NT2/D1 (cell line): Measurements from ENCODE around the gene RASL10B.

Experiments
- DNase-seq: peaks from one replicate; pipeline ENCODE4 v3.0.0-alpha.2; 2011; ENCODE audit warnings: low read depth, low spot score
- H3K27me3 ChIP-seq: 2 replicates; pipeline ENCODE4 v1.6.0; 2011; ENCODE audit warnings: mild to moderate bottlenecking; ENCODE audit not compliant: insufficient read length, insufficient read depth
- H3K36me3 ChIP-seq: 2 replicates; pipeline ENCODE4 v1.6.1; 2011; ENCODE audit warnings: mild to moderate bottlenecking, low read length, mixed read lengths; ENCODE audit not compliant: insufficient read depth, insufficient read length
- H3K4me1 ChIP-seq: 2 replicates; pipeline ENCODE4 v1.5.1; 2011; ENCODE audit not compliant: insufficient read depth, insufficient read length
- H3K4me3 ChIP-seq: 2 replicates; pipeline ENCODE4 v1.5.1; 2011; ENCODE audit warnings: low read depth; ENCODE audit not compliant: insufficient read length
- H3K9ac ChIP-seq: 2 replicates; pipeline ENCODE4 v1.6.0; 2011; ENCODE audit warnings: low read depth; ENCODE audit not compliant: insufficient read length
- H3K9me3 ChIP-seq: 2 replicates; pipeline ENCODE4 v1.5.1; 2011; ENCODE audit warnings: mild to moderate bottlenecking, low read length; ENCODE audit not compliant: insufficient read depth
- SUZ12 ChIP-seq: IDR thresholded peaks from 2 replicates; pipeline ENCODE4 v1.6.1; 2011; ENCODE audit not compliant: insufficient read length, insufficient read depth; ENCODE audit errors: extremely low read depth
- YY1 ChIP-seq: IDR thresholded peaks from 2 replicates; pipeline ENCODE4 v1.6.1; 2011; ENCODE audit not compliant: insufficient read length, insufficient read depth
- ZNF274 ChIP-seq: IDR thresholded peaks from 2 replicates; pipeline ENCODE4 v1.6.1; 2011; ENCODE audit warnings: mild to moderate bottlenecking, low read depth, low read length

Gene RASL10B

GRCh38 chr17:35744830-35745229 is 13.4 kb downstream of the RASL10B start:
- no peaks in the 10 kb centered on the region for H3K27me3 ChIP-seq
- no peak overlapping the region for H3K4me3 ChIP-seq
- TF ChIP-seq SUZ12 (no peak), ZNF274 (no peak), YY1 (no peak)
- peaks cover 9% of the 10 kb centered on the region for H3K4me1 ChIP-seq
- H3K36me3 ChIP-seq, result peaks cover 7% of the 10 kb centered on the region
- DNase-seq, result no peak
- H3K9ac ChIP-seq, result no peak overlapping the region
- no peaks in the 10 kb centered on the region for H3K9me3 ChIP-seq

DNA sequence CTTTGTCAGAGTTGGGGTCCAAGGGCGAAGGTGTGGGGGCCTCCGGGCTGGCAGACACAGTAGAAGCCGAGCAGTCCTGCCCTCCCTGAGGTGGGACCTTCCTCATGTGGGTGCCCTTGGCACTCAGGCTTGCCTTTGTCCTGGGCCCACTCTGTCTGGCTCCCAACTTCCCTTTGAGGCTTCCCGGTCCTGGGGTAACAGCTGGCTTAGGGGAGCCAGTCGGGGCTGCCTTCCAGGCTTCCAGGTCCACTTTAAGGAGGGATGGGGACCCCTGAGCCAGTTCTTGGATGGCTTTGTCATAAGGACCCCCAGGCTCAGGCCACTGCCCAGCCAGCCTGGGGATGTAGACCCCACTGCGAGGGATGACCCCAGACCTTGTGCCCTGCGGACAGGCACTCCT is 13.8 kb downstream of the RASL10B start:
- H3K9ac ChIP-seq, result no peak overlapping the region
- H3K4me1 ChIP-seq, result peaks cover 11% of the 10 kb centered on the region
- no peak for DNase-seq

DNA sequence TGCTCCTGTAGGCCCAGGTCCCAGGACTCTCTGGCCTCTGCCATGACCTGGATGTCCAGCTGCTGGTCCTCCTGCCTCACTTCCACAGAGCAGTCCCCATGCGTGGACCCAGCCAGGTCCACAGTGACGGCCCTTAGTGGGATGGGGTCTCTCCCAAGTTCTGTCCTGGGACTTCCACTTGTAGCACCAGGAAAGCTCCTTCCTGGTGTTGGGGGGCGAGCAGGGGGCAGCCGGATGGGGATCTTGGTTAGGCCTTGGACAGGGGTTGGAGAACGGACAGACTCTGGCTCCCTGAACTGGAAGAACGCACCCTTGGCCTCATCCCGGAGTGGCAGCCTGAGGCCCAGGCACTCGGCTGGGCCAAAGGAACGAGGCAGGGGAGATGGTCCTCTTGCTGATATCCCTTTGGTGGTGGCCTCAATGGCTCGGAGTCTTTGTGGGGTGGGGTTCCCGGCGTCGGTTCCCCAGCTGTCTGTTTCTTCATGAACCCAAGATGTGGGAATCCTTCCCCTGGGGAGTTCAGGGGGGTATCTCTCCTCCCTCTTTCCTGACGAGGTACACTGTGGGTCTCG is 14.4 kb downstream of the RASL10B start:
- no peaks in the 10 kb centered on the region for H3K27me3 ChIP-seq
- peaks cover 14% of the 10 kb centered on the region for H3K4me1 ChIP-seq
- H3K4me3 ChIP-seq, result no peak overlapping the region
- no peaks in the 10 kb centered on the region for H3K36me3 ChIP-seq
- no peak overlapping the region for H3K9ac ChIP-seq
- no peaks in the 10 kb centered on the region for H3K9me3 ChIP-seq
- DNase-seq, result no peak
- TF ChIP-seq SUZ12, result no peak
- TF ChIP-seq YY1, result no peak
- no peak for TF ChIP-seq ZNF274

More for the DNA sequence above, 13.8 kb downstream of the RASL10B start:
- TF ChIP-seq SUZ12 (no peak), ZNF274 (no peak), YY1 (no peak)
- Histone ChIP-seq H3K4me3 (no peak overlapping the region), H3K36me3 (peaks cover 3% of the 10 kb centered on the region), H3K27me3 (no peaks in the 10 kb centered on the region), H3K9me3 (no peaks in the 10 kb centered on the region)

- peak; percentile 64 for DNase-seq
- H3K27me3 ChIP-seq, result no peaks in the 10 kb centered on the region
- no peak for TF ChIP-seq ZNF274
- no peak for TF ChIP-seq SUZ12
- no peak for TF ChIP-seq YY1
Observed at GRCh38 chr17:35747540-35748017, 16.1 kb downstream of the RASL10B start.

DNA sequence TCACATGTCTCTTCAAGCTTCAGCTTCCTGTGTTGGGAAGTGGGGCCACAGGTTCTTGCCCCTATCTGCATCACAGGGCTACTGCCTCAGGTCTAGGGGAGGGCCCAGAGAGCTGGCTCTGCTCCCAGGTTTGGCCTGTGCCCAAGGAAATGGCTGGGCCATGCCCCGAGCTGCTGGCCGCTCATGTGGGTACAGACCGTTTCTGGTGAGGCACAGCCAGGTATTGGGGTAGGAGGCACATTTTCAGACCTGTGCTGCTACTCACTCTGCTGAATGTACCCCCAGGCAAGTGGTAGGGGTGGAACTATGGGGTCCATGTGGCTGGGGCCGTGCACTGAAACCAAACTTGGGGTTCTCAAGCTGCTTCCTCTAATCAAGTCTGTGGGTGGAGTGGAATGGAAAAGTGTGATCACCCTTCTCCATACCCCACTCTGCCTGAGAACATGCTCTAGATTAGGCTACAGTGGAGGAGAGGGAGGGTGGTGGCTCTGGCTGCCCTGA is 17.0 kb downstream of the RASL10B start:
- Histone ChIP-seq H3K9me3 (no peaks in the 10 kb centered on the region), H3K4me1 (peaks cover 12% of the 10 kb centered on the region), H3K27me3 (no peaks in the 10 kb centered on the region), H3K36me3 (no peaks in the 10 kb centered on the region), H3K4me3 (no peak overlapping the region), H3K9ac (no peak overlapping the region)
- TF ChIP-seq SUZ12 (no peak), YY1 (no peak), ZNF274 (no peak)
- DNase-seq, result no peak

More at GRCh38 chr17:35747540-35748017, 16.1 kb downstream of the RASL10B start:
- H3K9ac ChIP-seq, result no peak overlapping the region
- no peaks in the 10 kb centered on the region for H3K9me3 ChIP-seq
- no peaks in the 10 kb centered on the region for H3K36me3 ChIP-seq
- H3K4me3 ChIP-seq, result no peak overlapping the region
- peaks cover 14% of the 10 kb centered on the region for H3K4me1 ChIP-seq

GRCh38 chr17:35748979-35749378 is 17.5 kb downstream of the RASL10B start:
- Histone ChIP-seq H3K4me1 (peaks cover 12% of the 10 kb centered on the region), H3K36me3 (no peaks in the 10 kb centered on the region), H3K9me3 (no peaks in the 10 kb centered on the region), H3K27me3 (no peaks in the 10 kb centered on the region), H3K9ac (no peak overlapping the region), H3K4me3 (no peak overlapping the region)
- TF ChIP-seq YY1 (no peak), SUZ12 (no peak), ZNF274 (no peak)
- no peak for DNase-seq

- H3K4me3 ChIP-seq, result no peak overlapping the region
- H3K4me1 ChIP-seq, result peaks cover 12% of the 10 kb centered on the region
- DNase-seq, result no peak
Observed at GRCh38 chr17:35749560-35750412, 18.3 kb downstream of the RASL10B start.

More at GRCh38 chr17:35749560-35750412, 18.3 kb downstream of the RASL10B start:
- H3K36me3 ChIP-seq, result no peaks in the 10 kb centered on the region
- no peak for TF ChIP-seq YY1
- no peak for TF ChIP-seq ZNF274
- no peak for TF ChIP-seq SUZ12
- no peaks in the 10 kb centered on the region for H3K9me3 ChIP-seq
- no peaks in the 10 kb centered on the region for H3K27me3 ChIP-seq
- peak overlapping the region; percentile 32 for H3K9ac ChIP-seq
